Bronchial epithelial cell (primary cell): ENCODE measurements around the gene ABR. TPM values are rescaled to one million over a fixed set of nuclear protein-coding genes. Genes with fewer than 3 reads are reported as not detected.

Experiments used
- DNase-seq: peaks from one replicate; pipeline ENCODE4 v3.0.0-alpha.2; 2010; ENCODE audit warnings: low read depth
- FAIRE-seq: peaks from 2 replicates; lab custom pipeline; 2011; peaks lifted over from hg19 to GRCh38; lab: Jason Lieb, UNC
- H3K27me3 ChIP-seq: 2 replicates; pipeline ENCODE4 v1.5.1; 2011; ENCODE audit warnings: low read length; ENCODE audit not compliant: control insufficient read depth, insufficient read depth
- H3K36me3 ChIP-seq: 2 replicates; pipeline ENCODE4 v1.5.1; 2011; ENCODE audit warnings: low read length; ENCODE audit not compliant: control insufficient read depth, insufficient read depth
- H3K4me3 ChIP-seq: 2 replicates; pipeline ENCODE4 v1.5.1; 2011; ENCODE audit warnings: mild to moderate bottlenecking, low read depth, low read length, control low read depth
- total RNA-seq: library from RNA; depleted of rRNA; stranded (reverse); fragments of >200 nt; gene quantifications from 2 replicates; pipeline ENCODE4 v1.2.1, GENCODE V29; 2014
- TF ChIP-seq, protein P1 (sequence below): IDR thresholded peaks from 2 replicates; pipeline ENCODE4 v1.5.1; 2011; ENCODE audit warnings: mild to moderate bottlenecking, moderate library complexity, low read length, control low read depth, inconsistent platforms; ENCODE audit not compliant: insufficient read depth, severe bottlenecking

Gene ABR
- total RNA-seq, 1 donor from 2014 or later, result 18.7 TPM

DNA sequence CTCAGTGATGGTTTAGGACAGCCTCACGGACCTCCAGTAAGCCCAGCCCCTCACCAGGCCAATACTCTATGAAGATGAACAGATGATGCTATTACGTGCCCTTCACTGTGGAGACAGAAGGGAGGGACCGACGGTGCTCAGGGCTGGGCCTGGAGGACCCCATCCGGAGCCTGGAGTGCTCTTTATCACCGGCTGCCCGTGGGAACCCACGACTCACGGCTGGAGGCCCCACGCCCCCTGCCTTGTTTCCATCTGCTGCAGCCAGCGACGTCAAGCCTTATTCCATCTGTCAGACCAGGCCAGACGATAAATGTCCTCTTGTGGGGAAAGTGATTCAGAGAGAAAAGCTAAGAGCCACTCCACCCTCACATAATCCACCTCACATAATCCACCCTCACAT is 186.8 kb downstream of the ABR start:
- FAIRE-seq, result no peak
- H3K36me3 ChIP-seq, result no peaks in the 10 kb centered on the region
- no peaks in the 10 kb centered on the region for H3K27me3 ChIP-seq
- no peak for DNase-seq
- TF ChIP-seq, protein P1, sequence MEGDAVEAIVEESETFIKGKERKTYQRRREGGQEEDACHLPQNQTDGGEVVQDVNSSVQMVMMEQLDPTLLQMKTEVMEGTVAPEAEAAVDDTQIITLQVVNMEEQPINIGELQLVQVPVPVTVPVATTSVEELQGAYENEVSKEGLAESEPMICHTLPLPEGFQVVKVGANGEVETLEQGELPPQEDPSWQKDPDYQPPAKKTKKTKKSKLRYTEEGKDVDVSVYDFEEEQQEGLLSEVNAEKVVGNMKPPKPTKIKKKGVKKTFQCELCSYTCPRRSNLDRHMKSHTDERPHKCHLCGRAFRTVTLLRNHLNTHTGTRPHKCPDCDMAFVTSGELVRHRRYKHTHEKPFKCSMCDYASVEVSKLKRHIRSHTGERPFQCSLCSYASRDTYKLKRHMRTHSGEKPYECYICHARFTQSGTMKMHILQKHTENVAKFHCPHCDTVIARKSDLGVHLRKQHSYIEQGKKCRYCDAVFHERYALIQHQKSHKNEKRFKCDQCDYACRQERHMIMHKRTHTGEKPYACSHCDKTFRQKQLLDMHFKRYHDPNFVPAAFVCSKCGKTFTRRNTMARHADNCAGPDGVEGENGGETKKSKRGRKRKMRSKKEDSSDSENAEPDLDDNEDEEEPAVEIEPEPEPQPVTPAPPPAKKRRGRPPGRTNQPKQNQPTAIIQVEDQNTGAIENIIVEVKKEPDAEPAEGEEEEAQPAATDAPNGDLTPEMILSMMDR, result no peak
- no peak overlapping the region for H3K4me3 ChIP-seq

GRCh38 chr17:988561-988960 is 191.2 kb downstream of the ABR start:
- Histone ChIP-seq H3K4me3 (no peak overlapping the region), H3K27me3 (no peaks in the 10 kb centered on the region), H3K36me3 (no peaks in the 10 kb centered on the region)
- TF ChIP-seq, protein P1, result no peak
- FAIRE-seq, result no peak
- DNase-seq, result no peak

DNA sequence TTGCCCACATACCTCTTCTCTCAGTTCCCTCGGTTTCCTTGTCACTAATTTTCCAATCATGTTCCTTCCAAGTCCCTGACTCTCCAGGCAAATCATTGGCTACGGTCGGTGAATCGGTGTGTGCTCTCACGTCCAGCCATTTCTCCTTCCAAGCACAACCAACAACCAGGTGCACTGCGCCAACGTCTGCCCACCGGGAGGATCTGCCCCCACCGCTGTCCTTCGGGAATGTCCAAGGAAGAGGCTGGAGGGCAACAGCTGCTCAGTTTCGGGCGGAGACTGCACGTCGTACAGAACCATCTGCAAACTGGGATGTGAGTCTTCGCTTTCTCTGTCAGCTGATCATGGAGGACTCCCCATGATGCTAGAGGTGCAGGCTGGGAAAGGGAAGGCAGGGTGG is 191.8 kb downstream of the ABR start:
- no peaks in the 10 kb centered on the region for H3K27me3 ChIP-seq
- FAIRE-seq, result peak; percentile 7
- no peak overlapping the region for H3K4me3 ChIP-seq
- TF ChIP-seq, protein P1, result no peak
- no peaks in the 10 kb centered on the region for H3K36me3 ChIP-seq
- no peak for DNase-seq

- peak; percentile 83 for FAIRE-seq
- TF ChIP-seq, protein P1, result no peak
- Histone ChIP-seq H3K27me3 (no peaks in the 10 kb centered on the region), H3K36me3 (no peaks in the 10 kb centered on the region), H3K4me3 (no peak overlapping the region)
- no peak for DNase-seq
Measured at GRCh38 chr17:986322-986929, 193.4 kb downstream of the ABR start.

DNA sequence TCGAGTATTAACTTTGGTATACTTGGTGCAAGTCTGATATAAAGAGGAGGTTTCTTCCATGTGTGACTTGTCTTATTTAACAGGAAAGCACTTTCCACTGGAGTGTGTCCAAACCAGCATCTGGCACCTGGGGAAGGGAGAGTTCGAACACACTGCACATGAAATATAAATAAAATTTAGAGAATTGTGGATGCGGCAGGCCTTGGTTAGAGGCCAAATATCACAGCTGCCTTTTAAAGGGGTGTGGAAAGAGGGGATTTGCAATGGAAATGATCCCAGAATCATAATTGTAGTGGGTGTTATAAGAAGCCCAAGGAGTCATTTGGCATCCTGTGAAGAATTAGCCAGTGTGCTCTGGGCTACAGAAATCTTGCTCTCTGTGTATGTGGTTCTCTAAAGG is 195.9 kb downstream of the ABR start:
- no peak for FAIRE-seq

More for the DNA sequence above, 195.9 kb downstream of the ABR start:
- DNase-seq, result no peak
- Histone ChIP-seq H3K36me3 (no peaks in the 10 kb centered on the region), H3K27me3 (no peaks in the 10 kb centered on the region), H3K4me3 (no peak overlapping the region)
- TF ChIP-seq, protein P1, result no peak
